Activated CD8-positive, alpha-beta memory T cell treated with anti-CD3 and anti-CD28 coated beads for 48 hours (primary cell): Measurements from ENCODE around the gene EDC4.
"Not testable (repeated sequence)": the region's sequence is repeated elsewhere in the genome, so short reads cannot be mapped to it uniquely, and the experiment has no call there.

Experiments
- DNase-seq, 3 experiments: peaks; one replicate each; pipeline ENCODE4 v3.0.0-alpha.2; 2020; ENCODE audit warnings: low read depth in 2 of 3, low spot score in 2 of 3

Gene EDC4

GRCh38 chr16:67872631-67873434 is at the start of gene EDC4:
Gene EDC4, plus strand, starts transcription at chr16:67873052. Its CDS starts 210 bp downstream, at chr16:67873262.
- peak; percentile 78 to 91 (median 84) for DNase-seq

- no peak for DNase-seq
These were observed 47.7 kb upstream of the EDC4 start for GRCh38 chr16:67825119-67825518.

- no peak for DNase-seq
These were observed 46.9 kb upstream of the EDC4 start for GRCh38 chr16:67825906-67826305.

- DNase-seq = no peak
These were observed 44.2 kb upstream of the EDC4 start for GRCh38 chr16:67828651-67829050.

- no peak for DNase-seq
These were observed 39.8 kb upstream of the EDC4 start for GRCh38 chr16:67833030-67833414.

- peak; percentile 83 to 91 (median 86) for DNase-seq
These were observed 39.2 kb upstream of the EDC4 start for GRCh38 chr16:67833415-67834241.

GRCh38 chr16:67834242-67834614 is 38.6 kb upstream of the EDC4 start:
- no peak for DNase-seq

- DNase-seq = not testable (repeated sequence)
These were observed 35.7 kb upstream of the EDC4 start for GRCh38 chr16:67837190-67837589.

GRCh38 chr16:67837811-67838210 is 35.0 kb upstream of the EDC4 start:
- no peak for DNase-seq

- DNase-seq = no peak
These were observed 31.5 kb upstream of the EDC4 start for GRCh38 chr16:67841198-67841815.

GRCh38 chr16:67841816-67842508 is 30.9 kb upstream of the EDC4 start, which contains the start of gene THAP11:
Gene THAP11, plus strand, starts transcription at chr16:67842320. Its CDS starts 235 bp downstream, at chr16:67842555.
- DNase-seq = peak; percentile 84 to 90 (median 87)

- DNase-seq = peak; percentile 37 to 42 (median 41)
These were observed 30.1 kb upstream of the EDC4 start for GRCh38 chr16:67842509-67843342.

- DNase-seq = peak in 1 of 3 experiments; percentile 7
These were observed 29.5 kb upstream of the EDC4 start for GRCh38 chr16:67843343-67843765.

GRCh38 chr16:67844497-67844896 is 28.4 kb upstream of the EDC4 start:
- no peak for DNase-seq

GRCh38 chr16:67845291-67846062 is 27.4 kb upstream of the EDC4 start:
- no peak for DNase-seq

- DNase-seq = no peak
These were observed 26.9 kb upstream of the EDC4 start for GRCh38 chr16:67846063-67846319.

GRCh38 chr16:67846320-67847063 is 26.4 kb upstream of the EDC4 start, which contains the start of gene NUTF2:
Gene NUTF2, plus strand, starts transcription at chr16:67846933. Its CDS starts 18,198 bp downstream, at chr16:67865131.
- peak; percentile 88 to 92 (median 90) for DNase-seq

- DNase-seq = peak in 2 of 3 experiments; percentile 22 to 31
These were observed 25.6 kb upstream of the EDC4 start, which contains the start of gene CENPT for GRCh38 chr16:67847064-67847861. Gene CENPT, minus strand, starts transcription at chr16:67847693. Its CDS starts 13,834 bp downstream, at chr16:67833859.
